Measurements from ENCODE around the gene CTDP1.

The CTDP1 gene

DNA sequence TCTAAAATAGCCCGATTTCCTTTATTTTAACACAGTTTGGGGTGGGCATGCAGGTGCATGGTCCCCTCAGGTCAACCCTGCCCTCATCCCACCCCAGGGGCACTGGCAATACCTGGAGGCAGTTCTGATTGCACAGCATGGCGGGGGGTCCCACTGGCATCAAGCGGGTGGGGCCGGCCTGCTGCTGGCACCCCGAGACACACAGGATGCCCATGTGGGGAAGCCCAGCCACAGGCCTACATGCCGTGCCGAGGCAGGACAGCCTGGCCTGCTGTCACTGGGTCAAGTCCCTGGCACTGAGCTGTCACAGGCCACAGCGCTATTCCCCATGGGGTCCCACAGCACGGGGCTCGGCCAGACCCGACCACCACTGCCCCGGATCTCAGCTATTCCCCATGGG lies 106.2 kb downstream of the CTDP1 start:
- H3K27ac ChIP-seq (ENCODE audit: low read depth in 2 of 2, low read length in 2 of 2): no peak overlapping the region
- peaks cover 3 to 4% of the 10 kb centered on the region in 2 donors for H3K27me3 ChIP-seq (ENCODE audit: control insufficient read depth in 2 of 2, insufficient read depth in 2 of 2, low read length in 2 of 2)
- H3K9me3 ChIP-seq (ENCODE audit: control insufficient read depth in 2 of 2, low read length in 2 of 2): no peaks in the 10 kb centered on the region
- H3K4me1 ChIP-seq (ENCODE audit: control insufficient read depth in 2 of 2, insufficient read depth in 2 of 2, low read length in 2 of 2): no peaks in the 10 kb centered on the region
- no peaks in the 10 kb centered on the region for H3K36me3 ChIP-seq (ENCODE audit: control insufficient read depth in 2 of 2, insufficient read depth in 2 of 2, low read length in 2 of 2)
- H3K4me3 ChIP-seq (ENCODE audit: low read length in 2 of 2): no peak overlapping the region
- H3K9ac ChIP-seq (ENCODE audit: low read depth in 1 of 2, low read length in 2 of 2): no peak overlapping the region

- Histone ChIP-seq H3K4me1 (ENCODE audit: control insufficient read depth in 2 of 2, insufficient read depth in 2 of 2, low read length in 2 of 2) (no peaks in the 10 kb centered on the region), H3K36me3 (ENCODE audit: control insufficient read depth in 2 of 2, insufficient read depth in 2 of 2, low read length in 2 of 2) (no peaks in the 10 kb centered on the region), H3K9ac (ENCODE audit: low read depth in 1 of 2, low read length in 2 of 2) (no peak overlapping the region), H3K27ac (ENCODE audit: low read depth in 2 of 2, low read length in 2 of 2) (no peak overlapping the region), H3K9me3 (ENCODE audit: control insufficient read depth in 2 of 2, low read length in 2 of 2) (no peaks in the 10 kb centered on the region), H3K27me3 (ENCODE audit: control insufficient read depth in 2 of 2, insufficient read depth in 2 of 2, low read length in 2 of 2) (peaks cover 3 to 4% of the 10 kb centered on the region in 2 donors), H3K4me3 (ENCODE audit: low read length in 2 of 2) (no peak overlapping the region)
Measured at GRCh38 chr18:79786304-79786703, 106.7 kb downstream of the CTDP1 start.

DNA sequence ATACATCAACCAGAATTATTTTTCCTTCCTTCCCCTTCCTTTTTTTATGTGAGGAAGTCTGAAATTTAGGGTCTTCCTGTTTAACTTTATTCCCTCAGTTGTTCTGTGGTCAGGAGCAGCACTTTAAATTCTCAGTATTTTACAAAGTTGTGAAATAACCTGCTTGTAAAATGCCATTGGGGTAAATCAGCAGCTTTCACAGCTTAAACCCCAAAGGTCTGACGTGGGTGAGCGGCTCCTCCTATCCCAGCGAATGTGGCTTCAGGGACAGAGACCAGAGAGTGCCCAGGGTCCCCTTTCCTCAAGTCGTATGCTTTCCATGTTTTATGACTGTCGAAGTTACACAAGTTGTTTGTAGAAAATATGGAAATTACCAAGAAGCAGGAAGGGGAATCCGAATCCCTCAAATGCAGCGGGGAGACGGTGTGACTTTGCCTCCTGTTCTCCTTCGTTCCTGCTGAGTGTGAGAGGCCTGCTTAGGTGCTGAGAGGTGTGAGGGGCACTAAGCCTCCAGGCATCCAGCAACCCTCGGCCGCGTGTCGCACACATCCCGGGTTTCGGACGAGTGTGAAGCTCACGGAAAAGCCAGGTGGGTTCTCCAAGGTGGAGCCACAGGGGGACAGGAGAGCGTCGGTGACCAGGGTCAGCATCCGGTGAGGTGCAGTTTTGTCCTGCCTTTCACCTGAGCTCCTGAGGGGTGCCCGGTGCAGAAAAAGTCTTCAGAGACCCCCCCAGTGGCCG lies 107.4 kb downstream of the CTDP1 start:
- no peaks in the 10 kb centered on the region for H3K36me3 ChIP-seq (ENCODE audit: control insufficient read depth in 2 of 2, insufficient read depth in 2 of 2, low read length in 2 of 2)
- H3K4me3 ChIP-seq (ENCODE audit: low read length in 2 of 2): no peak overlapping the region
- no peaks in the 10 kb centered on the region for H3K9me3 ChIP-seq (ENCODE audit: control insufficient read depth in 2 of 2, low read length in 2 of 2)
- no peak overlapping the region for H3K9ac ChIP-seq (ENCODE audit: low read depth in 1 of 2, low read length in 2 of 2)
- H3K27me3 ChIP-seq (ENCODE audit: control insufficient read depth in 2 of 2, insufficient read depth in 2 of 2, low read length in 2 of 2): peaks cover 4 to 8% of the 10 kb centered on the region in 2 donors
- no peaks in the 10 kb centered on the region for H3K4me1 ChIP-seq (ENCODE audit: control insufficient read depth in 2 of 2, insufficient read depth in 2 of 2, low read length in 2 of 2)
- no peak overlapping the region for H3K27ac ChIP-seq (ENCODE audit: low read depth in 2 of 2, low read length in 2 of 2)

DNA sequence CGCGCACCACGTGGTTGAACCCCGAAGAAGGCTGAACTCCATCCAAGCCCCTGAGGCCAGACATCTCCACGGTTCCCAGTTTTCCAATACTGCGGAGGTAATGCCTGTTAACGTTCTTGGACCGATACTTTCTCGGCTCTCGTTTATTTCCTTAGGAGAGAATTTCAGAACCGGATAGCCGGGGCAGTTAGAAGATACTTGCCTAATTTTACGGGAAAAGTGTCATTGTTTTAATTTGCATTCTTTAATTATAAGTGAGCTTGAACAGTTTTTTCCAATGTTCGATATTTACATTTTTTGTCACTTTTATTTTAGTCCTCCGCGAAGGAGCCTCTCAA lies 107.9 kb downstream of the CTDP1 start:
- H3K36me3 ChIP-seq (ENCODE audit: control insufficient read depth in 2 of 2, insufficient read depth in 2 of 2, low read length in 2 of 2): no peaks in the 10 kb centered on the region
- no peak overlapping the region for H3K27ac ChIP-seq (ENCODE audit: low read depth in 2 of 2, low read length in 2 of 2)
- no peak overlapping the region for H3K9ac ChIP-seq (ENCODE audit: low read depth in 1 of 2, low read length in 2 of 2)
- H3K4me1 ChIP-seq (ENCODE audit: control insufficient read depth in 2 of 2, insufficient read depth in 2 of 2, low read length in 2 of 2): no peaks in the 10 kb centered on the region
- no peaks in the 10 kb centered on the region for H3K9me3 ChIP-seq (ENCODE audit: control insufficient read depth in 2 of 2, low read length in 2 of 2)
- no peak overlapping the region for H3K4me3 ChIP-seq (ENCODE audit: low read length in 2 of 2)
- peaks cover 6 to 10% of the 10 kb centered on the region in 2 donors for H3K27me3 ChIP-seq (ENCODE audit: control insufficient read depth in 2 of 2, insufficient read depth in 2 of 2, low read length in 2 of 2)

GRCh38 chr18:79787865-79788733 lies 108.5 kb downstream of the CTDP1 start:
- Histone ChIP-seq H3K4me1 (ENCODE audit: control insufficient read depth in 2 of 2, insufficient read depth in 2 of 2, low read length in 2 of 2) (no peaks in the 10 kb centered on the region), H3K9me3 (ENCODE audit: control insufficient read depth in 2 of 2, low read length in 2 of 2) (no peaks in the 10 kb centered on the region), H3K27ac (ENCODE audit: low read depth in 2 of 2, low read length in 2 of 2) (no peak overlapping the region), H3K27me3 (ENCODE audit: control insufficient read depth in 2 of 2, insufficient read depth in 2 of 2, low read length in 2 of 2) (peaks cover 6 to 10% of the 10 kb centered on the region in 2 donors), H3K9ac (ENCODE audit: low read depth in 1 of 2, low read length in 2 of 2) (no peak overlapping the region), H3K4me3 (ENCODE audit: low read length in 2 of 2) (no peak overlapping the region), H3K36me3 (ENCODE audit: control insufficient read depth in 2 of 2, insufficient read depth in 2 of 2, low read length in 2 of 2) (no peaks in the 10 kb centered on the region)

- peaks cover 6 to 10% of the 10 kb centered on the region in 2 donors for H3K27me3 ChIP-seq (ENCODE audit: control insufficient read depth in 2 of 2, insufficient read depth in 2 of 2, low read length in 2 of 2)
Measured at GRCh38 chr18:79788734-79789085, 109.1 kb downstream of the CTDP1 start.

DNA sequence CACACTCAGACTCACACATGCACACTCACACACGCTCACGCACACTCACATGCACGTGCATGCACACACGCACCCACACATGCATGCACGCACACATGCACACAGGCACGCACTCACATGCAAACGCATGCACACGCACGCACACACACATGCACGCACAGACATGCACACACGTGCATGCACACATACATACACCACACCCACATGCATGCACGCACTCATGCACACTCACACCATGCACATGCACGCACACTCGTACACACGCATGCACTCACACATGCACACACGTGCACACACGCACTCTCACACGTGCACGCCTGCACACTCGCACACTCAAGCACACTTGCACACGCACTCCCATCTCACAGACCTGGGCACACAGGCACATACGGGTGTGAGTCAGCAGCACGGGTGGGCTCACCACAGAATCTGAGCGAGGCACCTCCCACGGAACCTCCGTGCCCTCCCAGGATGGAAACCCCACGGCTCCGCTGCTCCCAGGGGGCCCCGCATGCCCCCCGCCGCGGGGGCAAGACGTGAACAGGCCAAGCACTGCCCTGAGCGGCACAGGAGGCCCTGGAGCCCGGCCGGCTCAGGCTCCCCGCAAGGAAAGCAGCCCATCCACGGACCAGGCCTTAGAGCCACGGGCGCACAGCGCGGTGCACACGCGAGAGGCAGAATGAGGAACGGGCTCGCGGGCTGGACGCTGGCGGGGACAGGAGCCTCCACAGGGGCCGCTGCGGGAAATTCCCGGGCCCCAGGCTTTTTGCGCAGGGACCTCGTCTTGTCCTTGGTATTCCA lies 109.7 kb downstream of the CTDP1 start:
- Histone ChIP-seq H3K4me1 (ENCODE audit: control insufficient read depth in 2 of 2, insufficient read depth in 2 of 2, low read length in 2 of 2) (no peaks in the 10 kb centered on the region), H3K4me3 (ENCODE audit: low read length in 2 of 2) (no peak overlapping the region), H3K9me3 (ENCODE audit: control insufficient read depth in 2 of 2, low read length in 2 of 2) (no peaks in the 10 kb centered on the region), H3K27me3 (ENCODE audit: control insufficient read depth in 2 of 2, insufficient read depth in 2 of 2, low read length in 2 of 2) (peaks cover 6 to 10% of the 10 kb centered on the region in 2 donors), H3K27ac (ENCODE audit: low read depth in 2 of 2, low read length in 2 of 2) (no peak overlapping the region), H3K36me3 (ENCODE audit: control insufficient read depth in 2 of 2, insufficient read depth in 2 of 2, low read length in 2 of 2) (no peaks in the 10 kb centered on the region), H3K9ac (ENCODE audit: low read depth in 1 of 2, low read length in 2 of 2) (no peak overlapping the region)

More at GRCh38 chr18:79788734-79789085, 109.1 kb downstream of the CTDP1 start:
- H3K4me3 ChIP-seq (ENCODE audit: low read length in 2 of 2): no peak overlapping the region
- H3K9me3 ChIP-seq (ENCODE audit: control insufficient read depth in 2 of 2, low read length in 2 of 2): no peaks in the 10 kb centered on the region
- H3K27ac ChIP-seq (ENCODE audit: low read depth in 2 of 2, low read length in 2 of 2): no peak overlapping the region
- H3K36me3 ChIP-seq (ENCODE audit: control insufficient read depth in 2 of 2, insufficient read depth in 2 of 2, low read length in 2 of 2): no peaks in the 10 kb centered on the region
- no peak overlapping the region for H3K9ac ChIP-seq (ENCODE audit: low read depth in 1 of 2, low read length in 2 of 2)
- no peaks in the 10 kb centered on the region for H3K4me1 ChIP-seq (ENCODE audit: control insufficient read depth in 2 of 2, insufficient read depth in 2 of 2, low read length in 2 of 2)

GRCh38 chr18:79789901-79790890 lies 110.6 kb downstream of the CTDP1 start:
- H3K4me1 ChIP-seq (ENCODE audit: control insufficient read depth in 2 of 2, insufficient read depth in 2 of 2, low read length in 2 of 2): no peaks in the 10 kb centered on the region
- H3K9ac ChIP-seq (ENCODE audit: low read depth in 1 of 2, low read length in 2 of 2): no peak overlapping the region
- H3K27ac ChIP-seq (ENCODE audit: low read depth in 2 of 2, low read length in 2 of 2): no peak overlapping the region
- no peaks in the 10 kb centered on the region for H3K36me3 ChIP-seq (ENCODE audit: control insufficient read depth in 2 of 2, insufficient read depth in 2 of 2, low read length in 2 of 2)
- no peaks in the 10 kb centered on the region for H3K9me3 ChIP-seq (ENCODE audit: control insufficient read depth in 2 of 2, low read length in 2 of 2)
- H3K4me3 ChIP-seq (ENCODE audit: low read length in 2 of 2): no peak overlapping the region
- H3K27me3 ChIP-seq (ENCODE audit: control insufficient read depth in 2 of 2, insufficient read depth in 2 of 2, low read length in 2 of 2): peaks cover 6 to 10% of the 10 kb centered on the region in 2 donors

All from mucosa of rectum (tissue), 2 donors.